ENCODE measurements around the gene SLC8B1.

GRCh38 chr12:113358381-113359132 is 23.6 kb upstream of the SLC8B1 start, which contains the start of gene PLBD2:
- peak in 1 of 7 experiments; percentile 6 for TF ChIP-seq CTCF (IDR thresholded peaks at IDR 0.05)
- TF ChIP-seq POLR2A (IDR thresholded peaks at IDR 0.05): peak; percentile 42 to 63 (median 58)
